GM21367 (cell line): ENCODE data around the gene SLC27A5.
"Not testable (repeated sequence)": the region's sequence is repeated elsewhere in the genome, so short reads cannot be mapped to it uniquely, and the experiment has no call there.

Source experiments
- ATAC-seq: cut with Tn5 transposase; IDR thresholded peaks from one replicate; pipeline ENCODE4 v1.9.1; 2021; ENCODE audit not compliant: unreplicated experiment

The SLC27A5 gene

GRCh38 chr19:58529405-58529804, 17.6 kb upstream of the SLC27A5 start:
- ATAC-seq: no peak

GRCh38 chr19:58522709-58523108, 10.9 kb upstream of the SLC27A5 start:
- no peak for ATAC-seq

- ATAC-seq: no peak
Observed at GRCh38 chr19:58521651-58522050, 9.9 kb upstream of the SLC27A5 start.

- ATAC-seq: no peak
Observed at GRCh38 chr19:58520257-58520599, 8.4 kb upstream of the SLC27A5 start.

GRCh38 chr19:58519355-58520256, 7.8 kb upstream of the SLC27A5 start, which contains the start of gene ZBTB45:
ZBTB45 (minus strand) TSS chr19:58519810; CDS start chr19:58517673, 2,137 bp downstream.
- ATAC-seq: peak; percentile 67

GRCh38 chr19:58519087-58519354, 7.2 kb upstream of the SLC27A5 start:
- ATAC-seq: no peak

GRCh38 chr19:58518256-58519086, 6.7 kb upstream of the SLC27A5 start:
- ATAC-seq: no peak

GRCh38 chr19:58516964-58517833, 5.4 kb upstream of the SLC27A5 start:
- ATAC-seq: no peak

GRCh38 chr19:58516246-58516836, 4.5 kb upstream of the SLC27A5 start:
- ATAC-seq: no peak

- ATAC-seq: no peak
Observed at GRCh38 chr19:58515259-58515658, 3.5 kb upstream of the SLC27A5 start.

GRCh38 chr19:58514564-58515022, 2.8 kb upstream of the SLC27A5 start:
- ATAC-seq: no peak

GRCh38 chr19:58513694-58514563, 2.1 kb upstream of the SLC27A5 start:
- peak; percentile 40 for ATAC-seq

- no peak for ATAC-seq
Observed at GRCh38 chr19:58513213-58513693, 1.5 kb upstream of the SLC27A5 start.

GRCh38 chr19:58510084-58510862, 1.5 kb downstream of the SLC27A5 start:
- ATAC-seq: no peak

- ATAC-seq: no peak
Observed at GRCh38 chr19:58509731-58510083, 2.1 kb downstream of the SLC27A5 start.

GRCh38 chr19:58507602-58508223, 4.1 kb downstream of the SLC27A5 start:
- ATAC-seq: not testable (repeated sequence)

- ATAC-seq: no peak
Observed at GRCh38 chr19:58500242-58500641, 11.6 kb downstream of the SLC27A5 start.
